HEK293 (cell line): Measurements from ENCODE around the gene AURKB.
"Not testable (repeated sequence)": the region's sequence is repeated elsewhere in the genome, so short reads cannot be mapped to it uniquely, and the experiment has no call there.

ENCODE experiments used
- CTCF ChIP-seq: fragments of 450-650 bp; formaldehyde crosslinking; IDR thresholded peaks from 2 replicates; pipeline ENCODE4 v1.5.1; 2016; ENCODE audit warnings: missing biosample characterization, missing genetic modification characterization
- MZF1 ChIP-seq: fragments of 450-650 bp; formaldehyde crosslinking; IDR thresholded peaks from 2 replicates; pipeline ENCODE4 v1.5.1; 2017; ENCODE audit warnings: missing biosample characterization, missing genetic modification characterization, borderline replicate concordance
- PBX3 ChIP-seq: sonication (generic); formaldehyde crosslinking; IDR thresholded peaks from 2 replicates; pipeline ENCODE4 v1.8.1; 2022; ENCODE audit warnings: mild to moderate bottlenecking, moderate library complexity, missing genetic modification reagents
- REPIN1 ChIP-seq: fragments of 450-650 bp; formaldehyde crosslinking; IDR thresholded peaks from 2 replicates; pipeline ENCODE4 v1.5.1; 2017; ENCODE audit warnings: missing biosample characterization, missing genetic modification characterization, low read depth
- SP2 ChIP-seq: fragments of 450-650 bp; formaldehyde crosslinking; IDR thresholded peaks from 2 replicates; pipeline ENCODE4 v1.5.1; 2016; ENCODE audit warnings: missing biosample characterization, missing genetic modification characterization
- ZNF239 ChIP-seq: fragments of 450-650 bp; formaldehyde crosslinking; IDR thresholded peaks from 2 replicates; pipeline ENCODE4 v1.5.1; 2016; ENCODE audit warnings: missing biosample characterization, missing genetic modification characterization
- ZNF292 ChIP-seq: fragments of 450-650 bp; formaldehyde crosslinking; IDR thresholded peaks from 2 replicates; pipeline ENCODE4 v1.5.1; 2016; ENCODE audit warnings: low read depth, missing biosample characterization, missing genetic modification characterization, borderline replicate concordance
- ZNF394 ChIP-seq: fragments of 450-650 bp; formaldehyde crosslinking; IDR thresholded peaks from 2 replicates; pipeline ENCODE4 v1.5.1; 2016; ENCODE audit warnings: missing biosample characterization, missing genetic modification characterization, mild to moderate bottlenecking, moderate library complexity, borderline replicate concordance
- ZNF660 ChIP-seq: fragments of 450-650 bp; IDR thresholded peaks from 2 replicates; pipeline ENCODE4 v1.5.1; 2018; ENCODE audit warnings: missing biosample characterization, mild to moderate bottlenecking, missing genetic modification characterization
- ZNF747 ChIP-seq: fragments of 450-650 bp; formaldehyde crosslinking; IDR thresholded peaks from 2 replicates; pipeline ENCODE4 v1.5.1; 2016; ENCODE audit warnings: missing biosample characterization, missing genetic modification characterization
- ZNF768 ChIP-seq: fragments of 450-650 bp; formaldehyde crosslinking; IDR thresholded peaks from 2 replicates; pipeline ENCODE4 v1.5.1; 2018; ENCODE audit warnings: missing biosample characterization, mild to moderate bottlenecking, missing genetic modification characterization
- TF ChIP-seq, protein P1 (sequence below): fragments of 450-650 bp; IDR thresholded peaks from 2 replicates; pipeline ENCODE4 v1.5.1; 2018; ENCODE audit warnings: missing biosample characterization, missing genetic modification characterization
- TF ChIP-seq, protein P2 (sequence below): fragments of 450-650 bp; formaldehyde crosslinking; IDR thresholded peaks from 2 replicates; pipeline ENCODE4 v1.5.1; 2016; ENCODE audit warnings: missing biosample characterization, missing genetic modification characterization

GRCh38 chr17:8251411-8251810 lies 41.0 kb upstream of the AURKB start:
- not testable (repeated sequence) for TF ChIP-seq ZNF292; REPIN1 (tag by site-specific recombination); SP2 (tag by site-specific recombination); MZF1; PBX3; ZNF239 (tag by site-specific recombination); ZNF394 (tag by site-specific recombination); CTCF (tag by site-specific recombination); ZNF747; ZNF660; ZNF768 (tag by site-specific recombination)
- TF ChIP-seq, protein P1, sequence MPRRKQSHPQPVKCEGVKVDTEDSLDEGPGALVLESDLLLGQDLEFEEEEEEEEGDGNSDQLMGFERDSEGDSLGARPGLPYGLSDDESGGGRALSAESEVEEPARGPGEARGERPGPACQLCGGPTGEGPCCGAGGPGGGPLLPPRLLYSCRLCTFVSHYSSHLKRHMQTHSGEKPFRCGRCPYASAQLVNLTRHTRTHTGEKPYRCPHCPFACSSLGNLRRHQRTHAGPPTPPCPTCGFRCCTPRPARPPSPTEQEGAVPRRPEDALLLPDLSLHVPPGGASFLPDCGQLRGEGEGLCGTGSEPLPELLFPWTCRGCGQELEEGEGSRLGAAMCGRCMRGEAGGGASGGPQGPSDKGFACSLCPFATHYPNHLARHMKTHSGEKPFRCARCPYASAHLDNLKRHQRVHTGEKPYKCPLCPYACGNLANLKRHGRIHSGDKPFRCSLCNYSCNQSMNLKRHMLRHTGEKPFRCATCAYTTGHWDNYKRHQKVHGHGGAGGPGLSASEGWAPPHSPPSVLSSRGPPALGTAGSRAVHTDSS (tag by site-specific recombination) = not testable (repeated sequence)
- TF ChIP-seq, protein P2, sequence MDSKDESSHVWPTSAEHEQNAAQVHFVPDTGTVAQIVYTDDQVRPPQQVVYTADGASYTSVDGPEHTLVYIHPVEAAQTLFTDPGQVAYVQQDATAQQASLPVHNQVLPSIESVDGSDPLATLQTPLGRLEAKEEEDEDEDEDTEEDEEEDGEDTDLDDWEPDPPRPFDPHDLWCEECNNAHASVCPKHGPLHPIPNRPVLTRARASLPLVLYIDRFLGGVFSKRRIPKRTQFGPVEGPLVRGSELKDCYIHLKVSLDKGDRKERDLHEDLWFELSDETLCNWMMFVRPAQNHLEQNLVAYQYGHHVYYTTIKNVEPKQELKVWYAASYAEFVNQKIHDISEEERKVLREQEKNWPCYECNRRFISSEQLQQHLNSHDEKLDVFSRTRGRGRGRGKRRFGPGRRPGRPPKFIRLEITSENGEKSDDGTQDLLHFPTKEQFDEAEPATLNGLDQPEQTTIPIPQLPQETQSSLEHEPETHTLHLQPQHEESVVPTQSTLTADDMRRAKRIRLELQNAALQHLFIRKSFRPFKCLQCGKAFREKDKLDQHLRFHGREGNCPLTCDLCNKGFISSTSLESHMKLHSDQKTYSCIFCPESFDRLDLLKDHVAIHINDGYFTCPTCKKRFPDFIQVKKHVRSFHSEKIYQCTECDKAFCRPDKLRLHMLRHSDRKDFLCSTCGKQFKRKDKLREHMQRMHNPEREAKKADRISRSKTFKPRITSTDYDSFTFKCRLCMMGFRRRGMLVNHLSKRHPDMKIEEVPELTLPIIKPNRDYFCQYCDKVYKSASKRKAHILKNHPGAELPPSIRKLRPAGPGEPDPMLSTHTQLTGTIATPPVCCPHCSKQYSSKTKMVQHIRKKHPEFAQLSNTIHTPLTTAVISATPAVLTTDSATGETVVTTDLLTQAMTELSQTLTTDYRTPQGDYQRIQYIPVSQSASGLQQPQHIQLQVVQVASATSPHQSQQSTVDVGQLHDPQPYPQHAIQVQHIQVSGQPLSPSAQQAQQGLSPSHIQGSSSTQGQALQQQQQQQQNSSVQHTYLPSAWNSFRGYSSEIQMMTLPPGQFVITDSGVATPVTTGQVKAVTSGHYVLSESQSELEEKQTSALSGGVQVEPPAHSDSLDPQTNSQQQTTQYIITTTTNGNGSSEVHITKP = not testable (repeated sequence)
